ENCODE data around the gene C22orf15. TPM values are rescaled to one million over a fixed set of nuclear protein-coding genes. Genes with fewer than 3 reads are reported as not detected.

Gene C22orf15
- total and polyA plus RNA-seq, 2 of the 8 experiments (the other 6 are each of a cell fraction or from before 2014, with no cell fraction given) = 4.2 to 4.9 TPM

- FAIRE-seq = no peak
- Histone ChIP-seq H3K18ac (ENCODE audit: extremely low read depth, low read length) (no peak overlapping the region), H2BK20ac (ENCODE audit: low read length) (no peak overlapping the region), H2BK120ac (replicated peaks; ENCODE audit: low read depth, low read length) (no peak overlapping the region), H3K14ac (ENCODE audit: insufficient read length) (no peak overlapping the region), H4K20me1 (replicated peaks in 1 of 2; ENCODE audit: control insufficient read depth in 1 of 2, insufficient read depth in 2 of 2, low read length in 2 of 2) (peaks cover 2 to 7% of the 10 kb centered on the region in 2 experiments), H3K27ac (ENCODE audit: low read depth, low read length) (no peak overlapping the region), H4K8ac (ENCODE audit: extremely low read depth, insufficient read depth, low read length) (no peak overlapping the region), H3K79me2 (ENCODE audit: control insufficient read depth in 1 of 2, insufficient read depth in 2 of 2, low read length in 2 of 2) (no peaks in the 10 kb centered on the region), H4K5ac (ENCODE audit: insufficient read length, low read depth, low read length) (no peak overlapping the region), H2AK5ac (ENCODE audit: low read depth, low read length) (no peak overlapping the region), H3K56ac (replicated peaks; ENCODE audit: insufficient read length, low read depth, low read length) (no peak overlapping the region), H2BK15ac (ENCODE audit: low read length) (no peak overlapping the region), H3K4me2 (ENCODE audit: insufficient read depth in 1 of 2, low read depth in 2 of 2, low read length in 2 of 2) (no peak overlapping the region; a peak in 1 of 4 replicates), H4K91ac (replicated peaks; ENCODE audit: insufficient read length, low read length) (no peak overlapping the region), H2AFZ (ENCODE audit: low read length) (no peak overlapping the region), H3K36me3 (ENCODE audit: control insufficient read depth in 2 of 4, insufficient read depth in 4 of 4, low read length in 3 of 4) (no peaks in the 10 kb centered on the region), H3K79me1 (ENCODE audit: low read depth, low read length) (no peaks in the 10 kb centered on the region), H3K9ac (replicated peaks in 1 of 4; ENCODE audit: extremely low read depth in 1 of 4, low read depth in 3 of 4, low read length in 3 of 4) (no peak overlapping the region), H2BK12ac (ENCODE audit: low read depth, low read length) (no peak overlapping the region), H3K4ac (replicated peaks; ENCODE audit: insufficient read length, low read depth, low read length) (no peak overlapping the region), H3K23me2 (ENCODE audit: low read depth, low read length) (peaks cover 11% of the 10 kb centered on the region; the same call in 1 of the 2 replicates), H3K4me1 (replicated peaks in 1 of 4; ENCODE audit: control insufficient read depth in 3 of 4, insufficient read depth in 4 of 4, low read length in 3 of 4) (peaks cover 0 to 14% (median 8%) of the 10 kb centered on the region in 4 experiments; a peak in 3 of 7 replicates), H2BK5ac (ENCODE audit: low read depth, low read length) (no peak overlapping the region), H3K23ac (ENCODE audit: insufficient read length) (no peak overlapping the region), H3K27me3 (replicated peaks in 1 of 4; ENCODE audit: control insufficient read depth in 3 of 4, extremely low read depth in 1 of 4, insufficient read depth in 3 of 4, low read length in 3 of 4) (peaks cover 0 to 26% (median 17%) of the 10 kb centered on the region in 4 experiments; a peak in 6 of 7 replicates), H3K4me3 (ENCODE audit: extremely low read depth in 1 of 4, insufficient read depth in 2 of 4, low read depth in 3 of 4, low read length in 4 of 4) (no peak overlapping the region), H3K9me3 (ENCODE audit: insufficient read depth in 2 of 2, low read depth in 1 of 2, low read length in 1 of 2) (no peaks in the 10 kb centered on the region)
- ChIA-PET CTCF (ENCODE audit: partially characterized antibody) (interaction anchor here (0.6 to 9.6 kb wide), 7 partner anchors 9 to 75 kb away, joined by 4 to 73 read pairs (median 8); partner anchors contain the start of gene SMARCB1), POLR2A (ENCODE audit: partially characterized antibody) (interaction anchor here (1.2 to 5.7 kb wide), 5 partner anchors 8 to 120 kb away, joined by 3 to 45 read pairs (median 5); partner anchors contain the start of genes MIF and SMARCB1)
- WGBS, 2 experiments (ENCODE audit: extremely low coverage in 1 of 2, insufficient coverage in 1 of 2, insufficient read length in 1 of 2, insufficient replicate concordance in 2 of 2, low coverage in 1 of 2, low lambda C conversion rate in 2 of 2, missing lambda C conversion rate in 1 of 2) = 94% methylated on average over 12 of the region's 12 CpGs; no CpG with 5 or more reads in 1 of the 2 experiments
- DNase-seq (ENCODE audit: low read depth in 1 of 2, low spot score in 2 of 2) = no peak
- no peak for TF ChIP-seq YY1 (IDR thresholded peaks at IDR 0.05; ENCODE audit: low read depth, low read length)
- TF ChIP-seq SP1 (IDR thresholded peaks at IDR 0.05; ENCODE audit: low read depth, low read length) = no peak
- no peak for TF ChIP-seq JUND (IDR thresholded peaks at IDR 0.05; ENCODE audit: low read length)
- TF ChIP-seq POLR2AphosphoS5 (IDR thresholded peaks at IDR 0.05; ENCODE audit: low read depth, low read length) = no peak
- TF ChIP-seq SUZ12 (IDR thresholded peaks at IDR 0.05; ENCODE audit: low read length) = no peak
- no peak for TF ChIP-seq SIN3A (conservative IDR thresholded peaks at IDR 0.05 in 1 of 2, IDR thresholded peaks at IDR 0.05 in 1 of 2; ENCODE audit: low read depth in 1 of 2, low read length in 2 of 2)
- no peak for TF ChIP-seq EP300 (IDR thresholded peaks at IDR 0.05; ENCODE audit: borderline replicate concordance in 1 of 2, low read depth in 2 of 2, low read length in 2 of 2)
- TF ChIP-seq SIX5 (IDR thresholded peaks at IDR 0.05; ENCODE audit: low read depth, low read length) = no peak
- TF ChIP-seq NANOG (IDR thresholded peaks at IDR 0.05; ENCODE audit: insufficient read depth, low read depth, low read length, poor library complexity, severe bottlenecking) = no peak
- TF ChIP-seq RAD21 (IDR thresholded peaks at IDR 0.05 in 1 of 2, conservative IDR thresholded peaks at IDR 0.05 in 1 of 2; ENCODE audit: low read depth in 2 of 2, low read length in 2 of 2) = no peak
- no peak for TF ChIP-seq HDAC2 (IDR thresholded peaks at IDR 0.05; ENCODE audit: borderline replicate concordance in 1 of 2, low read depth in 2 of 2, low read length in 2 of 2)
These were observed 11.5 kb downstream of the C22orf15 start for GRCh38 chr22:23774114-23774921.

All from H1 (cell line).